ENCODE results near the gene CLEC12A. TPM values are rescaled to one million over a fixed set of nuclear protein-coding genes. Genes with fewer than 3 reads are reported as not detected.

The CLEC12A gene
- total RNA-seq, 1 experiment from 2014 or later, result not detected

DNA sequence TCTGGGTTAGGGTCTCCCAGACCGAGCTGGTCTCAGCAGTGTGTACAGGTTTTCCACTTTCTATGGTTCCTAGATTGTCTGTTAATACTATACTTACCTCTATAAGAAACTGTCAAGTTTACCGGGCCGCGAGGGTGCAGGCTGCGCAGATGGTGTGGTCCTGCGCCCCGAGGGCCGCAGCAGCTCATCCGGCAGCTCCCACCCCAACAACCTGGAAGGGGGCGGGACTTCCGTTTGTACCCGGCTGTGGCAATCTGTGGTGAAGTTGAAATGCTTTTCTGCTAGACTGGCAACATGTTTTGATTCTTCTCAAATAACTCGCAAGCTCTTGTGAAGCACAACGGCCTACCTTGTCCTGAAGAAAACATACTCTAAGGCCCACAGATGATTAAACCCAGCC, 59.2 kb downstream of the CLEC12A start, which contains the start of gene CLEC9A:
Gene CLEC9A (plus strand): TSS at position 237 of the 400 bp plus-strand sequence. CDS start 22,006 bp downstream, outside the sequence.
- Histone ChIP-seq H3K4me1 (no peaks in the 10 kb centered on the region), H3K4me3 (ENCODE audit: low read depth, low read length) (no peak within 1 kb of the TSS), H3K36me3 (ENCODE audit: control insufficient read depth, insufficient read depth, low read length) (no peaks in the 10 kb centered on the region), H3K9me3 (no peaks in the 10 kb centered on the region), H3K27me3 (replicated peaks; ENCODE audit: control insufficient read depth, insufficient read depth, low read length) (no peaks in the 10 kb centered on the region)
- TF ChIP-seq, protein P1, sequence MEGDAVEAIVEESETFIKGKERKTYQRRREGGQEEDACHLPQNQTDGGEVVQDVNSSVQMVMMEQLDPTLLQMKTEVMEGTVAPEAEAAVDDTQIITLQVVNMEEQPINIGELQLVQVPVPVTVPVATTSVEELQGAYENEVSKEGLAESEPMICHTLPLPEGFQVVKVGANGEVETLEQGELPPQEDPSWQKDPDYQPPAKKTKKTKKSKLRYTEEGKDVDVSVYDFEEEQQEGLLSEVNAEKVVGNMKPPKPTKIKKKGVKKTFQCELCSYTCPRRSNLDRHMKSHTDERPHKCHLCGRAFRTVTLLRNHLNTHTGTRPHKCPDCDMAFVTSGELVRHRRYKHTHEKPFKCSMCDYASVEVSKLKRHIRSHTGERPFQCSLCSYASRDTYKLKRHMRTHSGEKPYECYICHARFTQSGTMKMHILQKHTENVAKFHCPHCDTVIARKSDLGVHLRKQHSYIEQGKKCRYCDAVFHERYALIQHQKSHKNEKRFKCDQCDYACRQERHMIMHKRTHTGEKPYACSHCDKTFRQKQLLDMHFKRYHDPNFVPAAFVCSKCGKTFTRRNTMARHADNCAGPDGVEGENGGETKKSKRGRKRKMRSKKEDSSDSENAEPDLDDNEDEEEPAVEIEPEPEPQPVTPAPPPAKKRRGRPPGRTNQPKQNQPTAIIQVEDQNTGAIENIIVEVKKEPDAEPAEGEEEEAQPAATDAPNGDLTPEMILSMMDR (IDR thresholded peaks at IDR 0.05; ENCODE audit: insufficient read depth in 1 of 2, low read depth in 1 of 2, low read length in 1 of 2, severe bottlenecking in 1 of 2, unreplicated experiment in 1 of 2), result no peak
- Mint-ChIP-seq H3K4me1 (ENCODE audit: low read depth, unreplicated experiment) (no peaks in the 10 kb centered on the region), H3K27ac (ENCODE audit: unreplicated experiment) (peak within 1 kb of the TSS; percentile 3), H3K36me3 (ENCODE audit: insufficient read depth, unreplicated experiment) (no peaks in the 10 kb centered on the region), H3K9me3 (ENCODE audit: unreplicated experiment) (no peaks in the 10 kb centered on the region), H3K27me3 (ENCODE audit: insufficient read depth, unreplicated experiment) (peaks cover 6% of the 10 kb centered on the region), H3K4me3 (ENCODE audit: unreplicated experiment) (no peak within 1 kb of the TSS)
- no peak for DNase-seq
- ChIA-PET POLR2A (no interaction called here), CTCF (no interaction called here)
- BruUV-seq (replicated peaks), result no TSS peak
- intact Hi-C loops (cut with micrococcal nuclease; ENCODE audit: unreplicated experiment), result no loop called here

DNA sequence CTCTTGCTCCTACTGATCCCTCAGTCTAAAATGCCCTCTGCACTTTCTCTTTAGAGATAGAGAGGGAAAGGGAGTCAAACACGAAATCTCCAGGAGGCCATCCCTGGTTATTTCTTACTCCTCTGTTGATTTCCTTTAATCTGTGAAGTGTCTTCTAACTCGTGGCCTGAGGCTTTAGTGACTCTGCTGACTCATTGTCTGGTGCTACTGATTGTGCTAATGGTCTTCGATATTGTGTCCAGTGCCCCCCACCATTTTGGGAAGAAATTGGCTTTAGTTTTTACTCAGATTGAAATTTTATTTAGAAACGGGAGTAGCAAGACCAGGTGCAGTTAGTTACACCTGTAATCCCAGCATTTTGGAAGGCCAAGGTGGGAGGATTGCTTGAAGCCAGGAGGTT, 60.1 kb downstream of the CLEC12A start:
- ChIA-PET POLR2A (no interaction called here), CTCF (no interaction called here)
- Histone ChIP-seq H3K4me1 (no peaks in the 10 kb centered on the region), H3K9me3 (no peaks in the 10 kb centered on the region), H3K27me3 (replicated peaks; ENCODE audit: control insufficient read depth, insufficient read depth, low read length) (no peaks in the 10 kb centered on the region), H3K36me3 (ENCODE audit: control insufficient read depth, insufficient read depth, low read length) (no peaks in the 10 kb centered on the region), H3K4me3 (ENCODE audit: low read depth, low read length) (no peak overlapping the region)
- H3K9me3 Mint-ChIP-seq (ENCODE audit: unreplicated experiment), result no peaks in the 10 kb centered on the region
- H3K27ac Mint-ChIP-seq (ENCODE audit: unreplicated experiment), result peak overlapping the region; percentile 3
- no peak overlapping the region for H3K4me3 Mint-ChIP-seq (ENCODE audit: unreplicated experiment)
- TF ChIP-seq, protein P1 (IDR thresholded peaks at IDR 0.05; ENCODE audit: insufficient read depth in 1 of 2, low read depth in 1 of 2, low read length in 1 of 2, severe bottlenecking in 1 of 2, unreplicated experiment in 1 of 2), result no peak
- H3K4me1 Mint-ChIP-seq (ENCODE audit: low read depth, unreplicated experiment), result no peaks in the 10 kb centered on the region
- no peaks in the 10 kb centered on the region for H3K36me3 Mint-ChIP-seq (ENCODE audit: insufficient read depth, unreplicated experiment)
- DNase-seq, result no peak
- intact Hi-C loops (cut with micrococcal nuclease; ENCODE audit: unreplicated experiment), result no loop called here
- peaks cover 6% of the 10 kb centered on the region for H3K27me3 Mint-ChIP-seq (ENCODE audit: insufficient read depth, unreplicated experiment)
- no TSS peak for BruUV-seq (replicated peaks)

DNA sequence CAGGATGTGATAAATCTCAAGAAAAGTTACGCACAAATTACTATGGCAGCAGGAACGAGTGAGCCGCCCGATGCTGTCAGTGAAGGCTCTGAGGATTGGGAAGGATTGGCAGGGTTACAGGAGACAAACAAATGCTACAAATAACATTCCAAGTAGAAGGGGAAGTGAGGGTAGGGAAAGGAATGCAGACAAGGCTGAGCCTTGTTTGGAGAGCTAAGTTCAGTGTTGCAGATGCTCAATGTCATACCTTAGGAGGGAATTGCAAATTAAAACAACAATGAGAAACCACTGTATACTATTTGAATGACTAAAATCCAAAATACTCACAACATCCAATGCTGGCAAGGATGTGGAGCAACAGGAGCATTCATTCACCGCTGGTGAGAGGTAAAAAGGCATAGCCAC, 60.6 kb downstream of the CLEC12A start:
- Mint-ChIP-seq H3K27ac (ENCODE audit: unreplicated experiment) (peak overlapping the region; percentile 3), H3K4me3 (ENCODE audit: unreplicated experiment) (no peak overlapping the region), H3K36me3 (ENCODE audit: insufficient read depth, unreplicated experiment) (no peaks in the 10 kb centered on the region), H3K9me3 (ENCODE audit: unreplicated experiment) (no peaks in the 10 kb centered on the region), H3K27me3 (ENCODE audit: insufficient read depth, unreplicated experiment) (peaks cover 6% of the 10 kb centered on the region), H3K4me1 (ENCODE audit: low read depth, unreplicated experiment) (no peaks in the 10 kb centered on the region)
- Histone ChIP-seq H3K9me3 (no peaks in the 10 kb centered on the region), H3K4me1 (no peaks in the 10 kb centered on the region), H3K27me3 (replicated peaks; ENCODE audit: control insufficient read depth, insufficient read depth, low read length) (no peaks in the 10 kb centered on the region), H3K4me3 (ENCODE audit: low read depth, low read length) (no peak overlapping the region), H3K36me3 (ENCODE audit: control insufficient read depth, insufficient read depth, low read length) (no peaks in the 10 kb centered on the region)
- intact Hi-C loops (cut with micrococcal nuclease; ENCODE audit: unreplicated experiment), result no loop called here
- ChIA-PET CTCF (no interaction called here), POLR2A (no interaction called here)
- no peak for DNase-seq
- TF ChIP-seq, protein P1 (IDR thresholded peaks at IDR 0.05; ENCODE audit: insufficient read depth in 1 of 2, low read depth in 1 of 2, low read length in 1 of 2, severe bottlenecking in 1 of 2, unreplicated experiment in 1 of 2), result no peak
- BruUV-seq (replicated peaks), result no TSS peak

Measured in Caco-2 (cell line).